Erythroblast (primary cell): ENCODE results near the gene RRP8.

Experiments
- DNase-seq, 2 experiments: peaks; one replicate each; lab custom pipeline; 2025; lab: John Stamatoyannopoulos, UW
- GATA1 ChIP-seq: IDR thresholded peaks from 2 replicates; pipeline ENCODE4 v1.6.1; 2011; ENCODE audit warnings: low read depth, mild to moderate bottlenecking, control low read depth, low read length, moderate library complexity
- POLR2A ChIP-seq: IDR thresholded peaks from 2 replicates; pipeline ENCODE4 v1.6.1; 2011; ENCODE audit warnings: mild to moderate bottlenecking, low read length

Gene RRP8

DNA sequence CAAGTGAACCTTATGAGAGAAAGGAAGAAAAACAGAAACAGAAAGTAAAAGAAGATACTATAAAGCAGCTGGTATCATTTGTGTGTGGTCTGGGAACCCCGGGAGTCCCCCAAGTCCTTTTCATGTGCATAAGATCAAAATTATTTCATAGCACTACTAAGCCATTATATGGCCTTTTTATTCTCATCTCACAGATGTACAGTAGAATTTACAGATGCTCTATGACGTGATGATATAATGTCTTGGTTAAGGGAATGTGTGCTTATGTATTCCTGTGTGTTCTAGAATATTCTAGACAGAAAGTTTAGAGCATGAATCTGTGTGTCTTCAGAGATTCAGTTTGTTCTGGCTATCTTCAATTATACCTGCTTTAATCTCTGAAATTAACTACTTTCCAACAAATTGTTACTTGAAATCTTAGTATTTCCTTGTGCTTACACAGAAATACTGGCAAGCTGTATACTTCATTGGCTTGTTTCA is 24.4 kb upstream of the RRP8 start:
- TF ChIP-seq POLR2A (no peak), GATA1 (no peak)
- no peak for DNase-seq

DNA sequence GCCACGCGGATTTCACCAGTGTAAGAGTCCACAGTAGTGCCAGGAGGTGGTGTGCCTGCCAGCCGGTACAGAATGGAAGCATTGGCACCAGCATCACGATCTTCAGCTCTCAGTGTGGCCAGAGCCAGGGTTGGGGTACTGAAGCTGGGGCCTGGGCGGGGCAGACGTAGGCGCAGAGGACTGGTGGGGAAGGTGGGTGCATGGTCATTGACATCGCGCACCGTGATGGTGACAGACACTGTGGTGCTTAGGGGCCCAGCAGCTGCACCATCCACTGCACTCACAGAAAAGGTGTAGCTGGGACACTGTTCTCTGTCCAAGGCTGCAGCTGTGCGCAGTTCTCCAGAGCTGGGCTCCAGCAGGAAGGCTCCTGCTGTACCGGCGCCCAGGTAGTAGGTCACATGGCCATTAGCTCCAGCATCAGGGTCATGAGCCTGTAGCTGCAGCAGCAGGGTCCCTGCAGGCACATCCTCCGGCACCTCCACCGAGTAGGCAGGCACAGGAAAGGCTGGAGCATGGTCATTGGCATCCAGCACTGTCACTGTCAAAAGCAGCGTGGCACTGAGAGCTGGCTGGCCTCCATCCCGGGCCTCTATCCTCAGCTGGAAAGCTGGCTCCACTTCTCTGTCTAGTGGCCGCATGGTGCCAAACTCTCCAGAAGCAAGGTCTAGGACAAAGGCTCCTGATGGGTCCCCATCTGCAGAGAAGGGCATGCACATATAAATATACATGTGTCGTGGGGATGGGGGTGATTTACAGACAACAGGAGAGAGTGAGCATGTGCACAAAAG is 23.8 kb upstream of the RRP8 start:
- no peak for TF ChIP-seq GATA1
- no peak for TF ChIP-seq POLR2A
- no peak for DNase-seq

DNA sequence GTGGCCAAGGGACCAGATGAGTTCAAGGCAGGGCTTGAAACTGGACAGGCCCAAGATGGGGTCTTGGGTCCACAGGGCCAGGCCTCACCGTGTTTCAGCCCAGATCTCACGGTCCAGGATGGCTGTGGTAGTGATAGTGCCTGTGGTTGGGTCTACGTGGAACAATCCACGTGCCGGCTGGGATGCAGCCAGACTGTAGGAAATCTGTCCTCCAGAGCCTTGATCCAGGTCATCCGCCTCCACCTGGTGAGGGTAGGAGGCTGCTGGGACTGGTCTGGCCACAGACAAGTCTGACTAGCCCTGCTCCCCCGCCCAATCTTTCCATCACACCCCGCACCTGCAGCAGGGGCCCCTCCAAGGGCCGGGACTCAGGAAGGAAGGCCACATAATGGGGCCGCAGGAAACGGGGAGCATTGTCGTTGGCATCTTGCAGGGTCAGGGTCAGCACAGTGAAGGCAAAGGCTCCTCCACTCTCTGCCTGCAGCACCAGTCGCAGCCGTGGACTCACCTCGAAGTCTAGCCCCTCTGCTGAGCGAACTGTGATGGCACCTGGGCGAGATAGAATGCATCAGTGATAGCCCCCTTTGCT is 22.5 kb upstream of the RRP8 start:
- no peak for DNase-seq

DNA sequence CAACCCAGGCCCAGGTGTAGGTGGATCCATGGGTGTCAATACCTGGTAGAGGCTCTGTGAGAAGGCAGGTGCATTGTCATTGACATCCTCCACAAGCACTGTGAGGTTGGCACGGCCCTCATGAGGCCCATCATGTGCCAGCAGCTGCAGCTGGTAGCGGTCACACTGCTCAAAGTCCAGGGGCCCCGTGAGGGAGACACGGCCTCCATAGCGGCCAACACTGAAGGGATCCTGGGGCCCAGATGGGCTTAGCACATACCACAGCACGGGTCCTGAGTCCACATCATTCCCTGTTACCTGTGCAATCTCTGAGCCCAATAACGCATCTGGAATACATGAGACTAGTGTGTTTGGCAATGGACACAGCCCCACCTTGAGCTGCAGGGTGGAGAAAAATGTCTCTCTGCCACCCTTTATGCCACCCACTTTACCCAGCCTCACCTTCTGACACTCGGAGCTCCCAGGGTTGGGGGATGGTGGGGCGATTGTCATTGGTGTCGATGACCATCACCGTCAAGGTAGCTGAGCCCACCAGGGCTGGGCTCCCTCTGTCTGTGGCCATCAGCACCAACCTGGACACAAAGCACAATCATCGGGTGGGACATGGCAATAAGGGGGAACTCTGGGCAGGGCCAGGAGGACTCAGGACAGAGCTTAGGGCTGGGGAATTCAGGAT is 21.9 kb upstream of the RRP8 start:
- DNase-seq, result no peak
- TF ChIP-seq GATA1 (no peak), POLR2A (no peak)

More for the DNA sequence above, 22.5 kb upstream of the RRP8 start:
- TF ChIP-seq POLR2A, result no peak
- no peak for TF ChIP-seq GATA1

DNA sequence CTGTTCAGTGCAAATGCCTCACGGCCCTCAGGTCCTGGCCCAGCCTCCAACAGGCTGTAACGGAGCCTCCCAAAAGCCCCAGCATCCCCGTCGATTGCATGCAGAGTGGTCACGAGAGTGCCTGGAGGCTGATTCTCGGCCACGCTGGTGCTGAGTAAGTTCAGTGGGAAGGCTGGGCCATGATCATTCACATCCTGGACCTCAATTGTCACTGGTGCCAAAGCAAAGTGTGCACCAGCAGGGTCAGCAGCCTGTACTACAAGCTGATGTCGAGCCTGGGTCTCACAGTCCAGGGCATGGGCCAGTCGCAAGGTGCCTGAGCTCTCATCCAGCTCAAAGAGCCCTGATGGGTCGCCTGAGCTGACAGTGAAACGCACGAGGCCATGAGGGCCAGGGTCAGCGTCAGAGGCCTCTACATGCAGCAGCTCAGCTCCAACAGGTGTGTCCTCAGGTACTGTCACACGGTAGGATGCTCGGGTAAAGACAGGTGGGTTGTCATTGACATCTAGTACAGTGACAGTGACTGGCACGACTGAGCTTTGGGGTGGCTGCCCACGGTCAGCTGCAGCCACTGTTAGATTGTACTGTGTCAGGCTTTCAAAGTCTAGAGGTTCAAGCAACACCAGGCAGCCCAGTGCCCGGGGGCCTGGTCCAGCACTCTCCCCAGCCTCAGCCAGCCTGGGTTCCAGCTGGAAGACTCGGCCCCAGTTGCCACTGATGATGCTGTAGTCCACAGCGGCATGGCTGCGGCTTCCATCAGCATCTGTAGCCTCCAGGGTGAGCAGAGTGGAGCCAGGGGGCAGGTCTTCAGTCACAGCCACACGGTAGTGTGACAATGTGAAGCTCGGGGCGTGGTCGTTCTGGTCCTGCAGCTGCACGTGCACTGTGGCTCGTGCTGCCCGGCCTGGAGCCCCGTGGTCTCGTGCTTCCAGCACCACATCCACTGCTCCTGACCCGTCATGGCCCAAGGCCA is 20.3 kb upstream of the RRP8 start:
- no peak for TF ChIP-seq POLR2A
- no peak for TF ChIP-seq GATA1
- DNase-seq, result no peak

DNA sequence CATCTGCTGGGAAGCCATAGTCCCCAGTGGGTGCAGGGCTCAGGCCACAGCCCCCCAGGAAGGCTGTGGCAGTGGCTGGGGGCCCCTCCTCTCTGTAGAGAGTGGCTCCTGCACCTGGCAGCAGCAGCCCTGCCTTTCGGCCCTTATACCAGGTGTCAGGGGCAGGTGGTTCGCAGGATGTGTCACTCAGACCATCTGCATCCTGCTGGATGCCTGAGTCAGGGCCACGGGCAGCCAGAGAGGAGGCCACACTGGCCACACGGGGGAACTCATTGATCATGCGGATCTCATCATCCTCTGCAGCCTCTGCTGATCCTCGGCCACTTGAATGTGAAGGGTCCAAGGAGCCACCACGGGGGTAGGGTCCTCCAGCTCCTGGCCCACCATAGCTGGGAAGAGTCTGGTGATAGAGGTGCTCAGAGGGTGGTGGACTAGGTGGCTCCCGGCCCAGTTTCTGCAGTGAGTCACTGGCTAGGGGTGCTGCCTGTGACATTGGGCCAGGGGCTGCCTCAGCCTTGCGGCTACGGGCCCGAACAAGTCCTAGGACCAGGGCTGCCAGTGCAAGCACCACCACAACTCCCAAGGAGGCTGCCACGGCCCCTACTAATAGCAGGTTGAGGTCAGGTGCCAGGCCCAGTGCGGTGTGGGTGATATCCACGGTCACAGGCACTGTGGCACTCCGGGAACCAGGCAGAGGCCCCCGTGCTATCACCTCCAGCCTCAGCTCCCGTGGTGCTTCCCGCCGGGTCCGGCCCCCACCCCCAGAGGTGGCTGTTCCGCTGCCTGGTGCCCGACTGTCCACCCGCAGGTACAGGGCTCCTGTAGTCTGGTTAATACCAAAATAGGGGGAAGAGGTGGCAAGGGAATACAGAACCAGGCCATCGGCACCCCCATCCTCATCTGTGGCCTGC is 19.1 kb upstream of the RRP8 start:
- no peak for DNase-seq
- TF ChIP-seq POLR2A (no peak), GATA1 (no peak)

DNA sequence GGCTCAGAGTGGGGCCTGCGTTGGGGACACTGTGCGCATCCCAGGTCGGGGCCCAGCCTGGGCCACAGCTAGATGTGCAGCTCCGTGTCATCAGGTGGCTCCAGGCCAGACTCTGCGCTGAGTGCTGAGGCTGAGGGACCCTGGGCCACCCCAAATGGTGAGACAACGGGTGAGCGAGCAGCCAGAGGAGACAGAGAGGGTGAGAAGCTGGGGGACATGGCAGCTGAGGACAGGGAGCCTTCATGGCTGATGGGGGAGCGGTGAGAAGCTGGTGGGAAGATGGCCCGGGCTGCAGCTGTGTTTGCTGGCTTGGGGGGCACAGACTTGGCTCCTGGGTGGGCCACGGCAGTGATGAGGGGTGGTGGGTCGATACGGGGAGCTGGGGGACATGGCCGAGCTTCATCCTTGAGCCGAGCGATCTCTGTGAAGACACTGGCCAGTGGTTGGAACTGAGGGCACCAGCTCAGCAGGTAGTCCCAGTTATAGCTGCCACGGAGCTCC is 18.3 kb upstream of the RRP8 start:
- TF ChIP-seq POLR2A (no peak), GATA1 (no peak)
- DNase-seq, result no peak

DNA sequence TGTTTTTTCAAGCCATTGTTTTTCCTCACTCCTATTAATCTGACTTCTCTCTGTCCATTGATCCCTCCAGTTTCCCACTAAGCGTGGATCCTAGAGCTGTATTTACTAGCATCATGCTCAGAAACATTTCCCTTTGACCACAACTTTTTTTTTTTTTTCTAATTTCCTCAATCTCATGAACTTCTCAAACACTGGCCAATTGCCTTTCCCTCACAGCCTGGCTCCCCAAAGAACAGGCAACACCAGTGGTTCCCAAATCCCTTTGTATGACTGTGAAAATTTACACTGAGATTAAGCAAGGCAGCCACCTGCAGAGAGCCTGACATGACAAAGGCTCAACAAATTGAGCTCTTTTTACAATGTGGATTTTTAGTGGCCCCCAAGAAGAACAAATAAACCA is 17.2 kb upstream of the RRP8 start:
- TF ChIP-seq POLR2A (no peak), GATA1 (no peak)
- no peak for DNase-seq

DNA sequence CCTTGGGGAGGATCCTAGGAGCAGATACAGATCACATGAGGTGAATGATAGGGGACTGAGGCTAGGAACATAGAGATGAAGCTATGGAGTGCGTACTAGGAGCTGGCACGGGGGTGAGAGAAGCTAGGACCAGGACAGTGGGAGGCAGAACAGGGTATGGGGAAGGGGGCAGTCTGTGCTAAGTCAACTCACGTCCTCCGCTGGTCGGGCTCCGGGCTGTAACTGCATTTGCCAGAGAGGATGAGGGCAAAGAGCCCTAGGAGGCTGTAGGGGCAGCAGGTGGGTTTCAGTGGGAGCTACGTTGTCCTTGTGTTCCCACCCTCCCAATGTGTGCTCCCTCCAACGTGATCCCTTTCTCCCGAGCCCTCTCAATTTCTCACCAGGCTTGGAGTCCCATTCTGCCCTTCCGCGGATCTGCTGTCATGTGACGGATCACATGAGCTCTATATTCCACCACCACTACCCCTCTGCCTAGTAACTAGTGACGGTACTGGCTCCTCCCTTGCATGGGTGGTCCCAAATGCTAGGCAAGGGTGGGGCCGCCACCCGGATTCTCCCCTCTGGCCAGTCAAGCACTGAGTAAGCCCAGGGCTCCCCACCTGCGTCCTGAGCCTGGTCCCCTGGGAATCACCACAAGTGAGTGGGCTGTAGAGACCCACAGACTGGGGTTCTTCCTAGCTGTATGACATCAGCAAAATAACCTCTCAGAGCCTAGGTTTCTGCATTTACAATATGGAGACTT is 15.8 kb upstream of the RRP8 start, which contains the start of gene TPP1:
Gene TPP1 (minus strand): TSS at position 419 of the 742 bp plus-strand sequence. CDS start 22 bp downstream, at position 397.
- TF ChIP-seq GATA1 (no peak), POLR2A (peak; percentile 97)
- DNase-seq, result peak; percentile 93 to 96

DNA sequence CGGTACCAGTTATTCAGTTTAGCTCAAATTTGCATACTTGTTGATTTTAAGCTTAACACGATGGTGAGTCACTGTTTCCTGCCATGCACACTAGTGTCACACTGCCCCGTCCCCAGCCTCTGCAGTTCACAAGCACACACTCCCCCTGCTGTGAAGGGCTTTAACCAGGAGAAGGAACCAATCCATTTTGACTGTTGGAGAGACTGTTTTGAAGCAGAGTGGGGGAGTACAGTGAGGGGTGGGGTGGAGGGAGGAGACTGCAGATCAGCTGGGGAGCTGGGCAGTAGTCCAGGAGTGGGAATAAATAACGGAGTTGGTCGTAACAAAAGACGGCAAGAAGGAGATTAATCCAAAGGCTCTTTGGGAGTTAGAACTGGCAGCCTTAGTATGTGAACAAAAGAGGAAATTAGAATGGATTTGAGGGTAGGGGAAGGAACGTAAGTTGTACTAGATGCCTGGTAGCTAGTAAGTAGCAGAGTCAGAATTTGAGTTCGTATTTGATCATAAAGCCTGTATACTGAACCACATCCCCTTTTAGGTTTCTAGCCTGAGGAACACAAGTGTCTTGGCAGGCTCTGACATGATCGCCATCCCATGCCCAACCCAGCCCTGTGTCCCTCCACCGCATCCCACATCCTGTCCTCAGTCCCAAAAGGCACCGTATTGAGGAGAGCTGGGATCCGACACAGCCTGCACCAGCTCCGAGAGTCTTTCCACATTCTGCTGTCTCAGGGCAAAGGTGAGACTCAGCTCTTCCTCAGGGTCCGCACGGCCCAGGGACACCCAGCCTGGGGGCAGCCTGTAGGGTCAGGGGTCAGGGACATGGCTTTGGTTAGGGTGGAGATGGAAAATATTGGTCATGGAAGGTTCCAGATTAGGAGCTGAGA is 14.9 kb upstream of the RRP8 start:
- TF ChIP-seq POLR2A (no peak), GATA1 (no peak)
- peak; percentile 65 to 74 for DNase-seq
